ENCODE results near the gene PRSS22.

Gene PRSS22

DNA sequence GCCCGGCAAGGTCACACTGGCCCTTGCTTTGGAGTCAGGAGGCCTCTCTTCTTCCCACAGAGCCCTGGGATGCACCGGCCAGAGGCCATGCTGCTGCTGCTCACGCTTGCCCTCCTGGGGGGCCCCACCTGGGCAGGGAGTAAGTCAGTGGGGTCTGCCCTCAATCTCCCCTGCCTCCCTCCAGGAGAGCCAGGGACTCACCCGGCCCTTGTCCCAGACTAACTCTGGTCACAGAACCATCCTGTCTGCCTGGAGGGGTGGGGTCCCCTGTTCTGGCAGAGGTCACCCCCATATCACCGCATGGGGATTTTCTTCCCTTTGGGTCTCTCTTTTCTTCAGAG lies 27.6 kb downstream of the PRSS22 start:
- TF ChIP-seq, protein P1, sequence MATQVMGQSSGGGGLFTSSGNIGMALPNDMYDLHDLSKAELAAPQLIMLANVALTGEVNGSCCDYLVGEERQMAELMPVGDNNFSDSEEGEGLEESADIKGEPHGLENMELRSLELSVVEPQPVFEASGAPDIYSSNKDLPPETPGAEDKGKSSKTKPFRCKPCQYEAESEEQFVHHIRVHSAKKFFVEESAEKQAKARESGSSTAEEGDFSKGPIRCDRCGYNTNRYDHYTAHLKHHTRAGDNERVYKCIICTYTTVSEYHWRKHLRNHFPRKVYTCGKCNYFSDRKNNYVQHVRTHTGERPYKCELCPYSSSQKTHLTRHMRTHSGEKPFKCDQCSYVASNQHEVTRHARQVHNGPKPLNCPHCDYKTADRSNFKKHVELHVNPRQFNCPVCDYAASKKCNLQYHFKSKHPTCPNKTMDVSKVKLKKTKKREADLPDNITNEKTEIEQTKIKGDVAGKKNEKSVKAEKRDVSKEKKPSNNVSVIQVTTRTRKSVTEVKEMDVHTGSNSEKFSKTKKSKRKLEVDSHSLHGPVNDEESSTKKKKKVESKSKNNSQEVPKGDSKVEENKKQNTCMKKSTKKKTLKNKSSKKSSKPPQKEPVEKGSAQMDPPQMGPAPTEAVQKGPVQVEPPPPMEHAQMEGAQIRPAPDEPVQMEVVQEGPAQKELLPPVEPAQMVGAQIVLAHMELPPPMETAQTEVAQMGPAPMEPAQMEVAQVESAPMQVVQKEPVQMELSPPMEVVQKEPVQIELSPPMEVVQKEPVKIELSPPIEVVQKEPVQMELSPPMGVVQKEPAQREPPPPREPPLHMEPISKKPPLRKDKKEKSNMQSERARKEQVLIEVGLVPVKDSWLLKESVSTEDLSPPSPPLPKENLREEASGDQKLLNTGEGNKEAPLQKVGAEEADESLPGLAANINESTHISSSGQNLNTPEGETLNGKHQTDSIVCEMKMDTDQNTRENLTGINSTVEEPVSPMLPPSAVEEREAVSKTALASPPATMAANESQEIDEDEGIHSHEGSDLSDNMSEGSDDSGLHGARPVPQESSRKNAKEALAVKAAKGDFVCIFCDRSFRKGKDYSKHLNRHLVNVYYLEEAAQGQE (IDR thresholded peaks at IDR 0.05; ENCODE audit: insufficient read depth in 1 of 2, low read depth in 2 of 2, low read length in 2 of 2), result no peak

DNA sequence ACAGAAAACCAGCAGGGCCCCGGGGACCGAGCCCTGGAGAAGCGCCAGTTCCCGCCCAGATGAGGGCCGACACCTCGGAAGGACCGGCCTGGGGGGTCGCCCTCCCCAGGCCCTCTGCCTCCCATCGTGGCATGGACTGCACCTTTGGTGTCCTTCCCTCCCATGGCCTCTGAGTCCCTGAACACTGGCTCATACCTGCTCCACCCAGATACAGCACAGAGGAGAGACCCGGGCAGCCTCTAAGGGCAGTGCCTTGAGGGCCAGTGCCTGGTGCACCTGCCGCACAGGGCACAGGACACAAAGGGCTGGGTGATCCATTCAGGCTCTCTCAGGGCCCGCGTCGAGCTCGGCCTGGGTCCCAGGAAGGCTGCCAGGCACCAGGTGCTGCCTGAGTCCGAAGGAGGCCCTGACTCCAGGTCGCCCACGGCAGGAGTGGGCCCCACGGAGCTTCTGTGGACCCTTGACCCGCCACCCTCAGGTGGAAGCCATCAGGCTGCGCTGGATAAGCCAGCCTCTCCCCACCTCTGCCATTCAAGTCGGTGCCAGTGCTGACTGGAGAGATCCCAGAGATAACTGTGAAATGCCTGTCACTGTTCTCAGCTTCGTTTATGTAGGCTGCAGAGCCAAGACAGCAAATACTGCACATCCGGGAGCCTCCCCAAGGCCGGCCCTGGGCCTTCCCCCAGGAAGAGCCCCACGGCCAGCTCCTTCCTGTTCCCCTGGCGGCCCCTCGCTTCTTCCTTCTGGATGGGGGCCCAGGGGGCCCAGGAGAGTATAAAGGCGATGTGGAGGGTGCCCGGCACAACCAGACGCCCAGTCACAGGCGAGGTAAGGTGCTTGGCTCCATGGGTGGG lies 28.2 kb downstream of the PRSS22 start, which contains the start of gene ZG16B:
Gene ZG16B (plus strand): TSS at position 803 of the 854 bp plus-strand sequence. CDS start 139 bp downstream, outside the sequence.
- no peak for TF ChIP-seq FOXP2 (optimal IDR thresholded peaks at IDR 0.05; ENCODE audit: borderline replicate concordance, extremely low read depth, extremely low read length, insufficient read depth)
- no peak for TF ChIP-seq SIN3A (IDR thresholded peaks at IDR 0.05; ENCODE audit: borderline replicate concordance, insufficient read depth, low read length)
- TF ChIP-seq POLR2AphosphoS5 (IDR thresholded peaks at IDR 0.05; ENCODE audit: low read depth, low read length), result no peak
- TF ChIP-seq, protein P1 (IDR thresholded peaks at IDR 0.05; ENCODE audit: insufficient read depth in 1 of 2, low read depth in 2 of 2, low read length in 2 of 2), result 0 out of 4 replicates have a peak, but pooled peaks of 1 of the 2 experiments have one; percentile 4
- TF ChIP-seq TAF1 (IDR thresholded peaks at IDR 0.05; ENCODE audit: borderline replicate concordance, insufficient read depth, low read length), result no peak

DNA sequence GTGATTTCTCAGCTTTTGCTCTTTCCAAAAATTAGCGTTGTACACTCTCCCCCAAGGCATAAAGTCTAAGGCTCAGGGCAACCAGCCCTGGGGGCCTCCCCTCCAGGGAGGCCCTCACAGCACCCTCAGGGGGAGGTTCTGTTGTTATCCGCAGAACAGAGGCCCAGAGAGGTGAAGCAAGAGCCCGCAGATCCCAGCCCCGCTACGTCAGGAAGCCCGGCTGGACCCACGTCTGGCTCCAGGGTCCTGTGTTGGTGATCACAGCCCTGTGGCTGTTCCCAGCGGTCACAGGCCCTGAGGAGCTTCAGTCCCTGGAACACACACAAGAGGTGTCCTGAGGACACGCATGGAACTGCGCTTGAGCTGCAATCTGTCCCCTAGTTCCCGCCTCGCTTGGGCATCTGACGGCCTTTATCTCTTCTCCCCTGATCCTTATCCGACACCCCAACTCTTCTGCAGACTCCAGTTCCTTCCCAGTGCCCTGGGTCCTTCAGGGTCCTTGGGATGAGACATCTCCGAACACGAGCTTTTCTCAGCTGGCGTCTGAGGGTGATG lies 29.0 kb downstream of the PRSS22 start:
- TF ChIP-seq TAF1 (IDR thresholded peaks at IDR 0.05; ENCODE audit: borderline replicate concordance, insufficient read depth, low read length) (no peak), SIN3A (IDR thresholded peaks at IDR 0.05; ENCODE audit: borderline replicate concordance, insufficient read depth, low read length) (no peak), FOXP2 (optimal IDR thresholded peaks at IDR 0.05; ENCODE audit: borderline replicate concordance, extremely low read depth, extremely low read length, insufficient read depth) (no peak), POLR2AphosphoS5 (IDR thresholded peaks at IDR 0.05; ENCODE audit: low read depth, low read length) (no peak)
- TF ChIP-seq, protein P1 (IDR thresholded peaks at IDR 0.05; ENCODE audit: insufficient read depth in 1 of 2, low read depth in 2 of 2, low read length in 2 of 2), result no peak

DNA sequence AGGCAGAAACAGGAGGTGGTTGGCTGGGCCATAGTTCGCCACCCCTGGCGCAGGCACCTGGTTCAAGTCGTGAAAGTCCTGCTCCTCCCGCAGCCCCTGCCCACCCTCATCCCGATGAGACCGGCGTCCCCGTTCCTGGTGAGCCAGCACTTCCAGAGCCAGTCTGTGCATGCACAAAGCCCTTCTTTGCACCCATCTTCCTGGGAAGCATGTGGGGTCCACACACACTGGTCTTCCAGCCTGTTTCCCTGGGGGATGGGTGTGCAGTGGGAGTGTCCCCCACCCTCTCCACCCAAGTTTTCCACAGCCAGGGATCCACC lies 29.5 kb downstream of the PRSS22 start:
- TF ChIP-seq TAF1 (IDR thresholded peaks at IDR 0.05; ENCODE audit: borderline replicate concordance, insufficient read depth, low read length) (no peak), POLR2AphosphoS5 (IDR thresholded peaks at IDR 0.05; ENCODE audit: low read depth, low read length) (no peak), FOXP2 (optimal IDR thresholded peaks at IDR 0.05; ENCODE audit: borderline replicate concordance, extremely low read depth, extremely low read length, insufficient read depth) (no peak), SIN3A (IDR thresholded peaks at IDR 0.05; ENCODE audit: borderline replicate concordance, insufficient read depth, low read length) (no peak)
- TF ChIP-seq, protein P1 (IDR thresholded peaks at IDR 0.05; ENCODE audit: insufficient read depth in 1 of 2, low read depth in 2 of 2, low read length in 2 of 2), result no peak
